T-helper 2 cell treated with Interferon-gamma antibody and Interleukin-4, amounts not matched to agents 5 μg/mL and 100 μg/mL, for 36 hours (primary cell): ENCODE measurements around the gene CLDND2.

Experiments
- DNase-seq: peaks from one replicate; pipeline ENCODE4 v3.0.0; 2021; ENCODE audit warnings: low spot score
- H3K27ac Mint-ChIP-seq: one replicate; pipeline ENCODE4 v1.8.0; 2021; ENCODE audit warnings: mild to moderate bottlenecking, mixed read lengths
- H3K27me3 Mint-ChIP-seq: one replicate; pipeline ENCODE4 v1.8.0; 2021; ENCODE audit warnings: low read depth, mixed read lengths
- H3K36me3 Mint-ChIP-seq: one replicate; pipeline ENCODE4 v1.8.0; 2021; ENCODE audit warnings: low read depth, mixed read lengths
- H3K4me1 Mint-ChIP-seq: one replicate; pipeline ENCODE4 v1.8.0; 2021; ENCODE audit warnings: low read depth, mixed read lengths
- H3K4me3 Mint-ChIP-seq: one replicate; pipeline ENCODE4 v1.8.0; 2022; ENCODE audit warnings: mild to moderate bottlenecking, moderate library complexity, mixed read lengths
- H3K9me3 Mint-ChIP-seq: one replicate; pipeline ENCODE4 v1.8.0; 2021; ENCODE audit warnings: mixed read lengths

The CLDND2 gene

DNA sequence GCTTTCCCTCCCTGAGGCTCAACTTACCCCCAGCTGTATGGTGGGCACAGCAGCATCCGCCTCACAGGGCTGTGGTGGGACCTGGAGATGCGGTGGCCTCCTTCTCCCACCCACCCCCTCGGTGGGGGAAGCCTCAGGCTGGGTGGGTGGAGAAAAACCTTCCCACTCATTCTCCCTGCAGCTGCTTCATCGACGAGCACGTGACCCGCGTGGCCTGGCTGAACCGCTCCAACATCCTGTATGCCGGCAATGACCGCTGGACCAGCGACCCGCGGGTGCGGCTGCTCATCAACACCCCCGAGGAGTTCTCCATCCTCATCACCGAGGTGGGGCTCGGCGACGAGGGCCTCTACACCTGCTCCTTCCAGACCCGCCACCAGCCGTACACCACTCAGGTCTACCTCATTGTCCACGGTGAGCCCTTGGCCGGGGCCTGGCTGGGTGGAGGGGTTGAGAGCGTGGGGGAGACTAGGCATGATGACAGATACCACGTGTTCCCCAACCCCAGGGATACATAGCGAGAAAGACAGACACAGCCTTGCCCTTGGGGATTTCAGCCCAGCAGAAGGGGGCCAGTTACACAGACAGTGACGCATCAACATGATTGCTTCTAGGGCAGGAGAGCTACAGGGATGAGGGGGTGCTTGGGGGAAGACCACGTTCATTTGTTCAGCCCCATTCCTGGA is 45.2 kb downstream of the CLDND2 start:
- H3K4me1 Mint-ChIP-seq: peaks cover 8% of the 10 kb centered on the region
- H3K4me3 Mint-ChIP-seq: no peak overlapping the region
- no peaks in the 10 kb centered on the region for H3K9me3 Mint-ChIP-seq
- H3K27ac Mint-ChIP-seq: no peak overlapping the region
- DNase-seq: no peak
- H3K36me3 Mint-ChIP-seq: no peaks in the 10 kb centered on the region
- peaks cover 38% of the 10 kb centered on the region for H3K27me3 Mint-ChIP-seq

- peaks cover 31% of the 10 kb centered on the region for H3K27me3 Mint-ChIP-seq
- H3K4me1 Mint-ChIP-seq: peaks cover 3% of the 10 kb centered on the region
- H3K4me3 Mint-ChIP-seq: no peak overlapping the region
- no peaks in the 10 kb centered on the region for H3K9me3 Mint-ChIP-seq
- DNase-seq: no peak
- no peaks in the 10 kb centered on the region for H3K36me3 Mint-ChIP-seq
- no peak overlapping the region for H3K27ac Mint-ChIP-seq
Observed at GRCh38 chr19:51321799-51322198, 47.0 kb downstream of the CLDND2 start.

DNA sequence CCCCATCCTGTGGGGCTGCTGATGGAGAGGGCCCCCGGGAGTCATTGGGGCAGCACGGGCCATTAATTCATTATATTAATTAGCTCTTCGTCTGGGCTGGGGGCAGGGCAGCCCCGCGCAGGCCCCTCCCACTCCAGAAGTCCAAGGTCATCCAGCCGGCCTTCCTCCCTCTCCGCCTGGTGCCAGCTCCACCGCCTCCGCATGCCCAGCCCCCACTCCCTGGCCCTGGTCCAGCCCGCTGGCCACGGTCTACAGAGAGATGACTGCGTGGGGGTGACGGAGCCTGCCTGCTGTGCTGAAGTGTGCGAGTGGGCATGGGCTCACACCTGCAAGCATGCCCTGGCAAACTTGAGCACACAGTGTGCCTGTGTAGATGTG is 48.5 kb downstream of the CLDND2 start:
- H3K27ac Mint-ChIP-seq: no peak overlapping the region
- no peaks in the 10 kb centered on the region for H3K4me1 Mint-ChIP-seq
- H3K9me3 Mint-ChIP-seq: no peaks in the 10 kb centered on the region
- H3K36me3 Mint-ChIP-seq: no peaks in the 10 kb centered on the region
- no peak for DNase-seq
- no peak overlapping the region for H3K4me3 Mint-ChIP-seq
- peaks cover 18% of the 10 kb centered on the region for H3K27me3 Mint-ChIP-seq

DNA sequence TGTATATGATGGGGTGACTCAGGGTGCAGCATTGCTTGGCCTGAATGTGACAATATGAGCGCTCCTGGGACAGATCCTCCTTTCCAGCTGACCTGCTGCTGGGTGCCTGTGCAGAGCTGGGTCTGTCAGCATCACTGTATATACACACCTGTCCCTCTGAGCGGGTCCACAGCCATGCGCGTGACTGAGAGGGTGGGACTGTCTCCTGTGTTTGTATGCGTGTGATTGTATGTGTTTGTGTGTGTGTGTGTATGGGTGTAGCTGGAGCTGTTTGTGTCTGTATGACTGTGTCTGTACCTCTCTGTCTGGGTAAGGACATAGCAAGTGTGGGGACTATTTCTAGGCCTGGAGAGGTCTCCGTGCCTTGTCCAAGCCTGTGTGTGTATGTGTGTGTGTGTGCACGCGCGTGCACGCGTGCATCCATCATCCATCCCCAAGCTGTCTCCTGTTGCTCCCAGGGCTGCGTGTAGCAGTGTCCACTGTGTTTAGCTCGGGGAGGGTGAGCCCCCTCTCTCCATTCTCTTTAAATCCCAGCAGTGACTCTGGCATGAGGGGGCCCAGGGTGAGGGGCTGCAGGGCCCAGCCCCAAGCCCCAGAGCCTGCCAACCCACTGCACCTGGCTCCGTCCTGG is 49.0 kb downstream of the CLDND2 start:
- no peaks in the 10 kb centered on the region for H3K4me1 Mint-ChIP-seq
- no peak overlapping the region for H3K27ac Mint-ChIP-seq
- H3K27me3 Mint-ChIP-seq: peaks cover 20% of the 10 kb centered on the region
- no peak for DNase-seq
- H3K4me3 Mint-ChIP-seq: no peak overlapping the region
- no peaks in the 10 kb centered on the region for H3K9me3 Mint-ChIP-seq
- no peaks in the 10 kb centered on the region for H3K36me3 Mint-ChIP-seq

GRCh38 chr19:51318687-51319648 is 49.8 kb downstream of the CLDND2 start:
- no peak for DNase-seq
- H3K36me3 Mint-ChIP-seq: no peaks in the 10 kb centered on the region
- no peak overlapping the region for H3K27ac Mint-ChIP-seq
- H3K27me3 Mint-ChIP-seq: peaks cover 20% of the 10 kb centered on the region
- no peak overlapping the region for H3K4me3 Mint-ChIP-seq
- no peaks in the 10 kb centered on the region for H3K9me3 Mint-ChIP-seq
- H3K4me1 Mint-ChIP-seq: no peaks in the 10 kb centered on the region

DNA sequence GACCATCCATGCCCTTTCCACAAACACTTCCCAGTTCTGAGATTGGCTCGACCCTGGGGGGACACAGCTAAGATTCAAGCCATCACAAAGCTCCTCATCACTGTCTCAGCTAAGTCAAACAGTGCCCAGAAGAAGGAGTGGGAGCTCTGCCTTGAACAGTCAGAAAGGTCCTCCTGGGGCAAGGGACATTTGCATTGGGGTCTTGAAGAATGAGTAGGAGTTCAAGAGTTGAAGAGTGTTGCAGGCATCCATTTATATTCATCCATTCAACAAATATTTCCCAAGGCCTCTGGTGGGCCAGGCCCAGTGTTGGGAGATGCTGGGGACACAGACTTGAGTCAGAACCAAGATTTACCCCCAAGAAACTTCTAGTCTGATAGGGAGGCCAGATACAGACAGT is 50.8 kb downstream of the CLDND2 start:
- H3K36me3 Mint-ChIP-seq: no peaks in the 10 kb centered on the region
- DNase-seq: no peak
- H3K27ac Mint-ChIP-seq: no peak overlapping the region
- peaks cover 3% of the 10 kb centered on the region for H3K4me1 Mint-ChIP-seq
- peaks cover 24% of the 10 kb centered on the region for H3K27me3 Mint-ChIP-seq
- H3K4me3 Mint-ChIP-seq: no peak overlapping the region
- H3K9me3 Mint-ChIP-seq: no peaks in the 10 kb centered on the region

DNA sequence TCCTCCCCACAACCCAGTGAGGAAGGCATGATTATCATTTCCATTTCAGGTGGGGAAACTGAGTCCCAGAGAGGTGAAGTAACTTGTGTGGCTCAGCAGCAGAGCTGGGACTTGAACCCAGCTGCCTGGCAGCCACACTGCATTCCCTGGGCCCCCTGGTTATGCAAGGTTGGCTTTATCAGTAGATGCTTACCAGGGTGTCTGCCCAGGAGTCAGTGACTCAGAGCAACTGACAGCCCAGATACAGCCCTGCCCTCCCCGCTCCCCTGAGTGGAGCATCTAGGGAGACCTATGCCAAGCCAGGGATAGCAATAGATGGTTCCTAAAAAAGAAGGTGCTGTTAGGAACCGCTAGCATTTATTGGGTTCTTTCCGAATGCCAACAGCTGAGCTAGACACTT is 51.4 kb downstream of the CLDND2 start:
- H3K27ac Mint-ChIP-seq: no peak overlapping the region
- H3K27me3 Mint-ChIP-seq: peaks cover 21% of the 10 kb centered on the region
- no peaks in the 10 kb centered on the region for H3K36me3 Mint-ChIP-seq
- H3K9me3 Mint-ChIP-seq: no peaks in the 10 kb centered on the region
- H3K4me1 Mint-ChIP-seq: peaks cover 3% of the 10 kb centered on the region
- no peak for DNase-seq
- H3K4me3 Mint-ChIP-seq: no peak overlapping the region
